Hepatocyte (in vitro differentiated cells): ENCODE measurements around the gene SMAP1. TPM values are rescaled to one million over a fixed set of nuclear protein-coding genes. Genes with fewer than 3 reads are reported as not detected.

ENCODE experiments used
- DNase-seq: peaks from one replicate; pipeline ENCODE4 v3.0.0-alpha.2; 2016; ENCODE audit warnings: low spot score
- H2AFZ ChIP-seq: fragments of 200-600 bp; sonication (generic); 2 replicates; pipeline ENCODE4 v1.6.0; 2016; ENCODE audit warnings: antibody characterized with exemption, mild to moderate bottlenecking
- H3K27ac ChIP-seq: fragments of 200-600 bp; sonication (generic); 2 replicates; pipeline ENCODE4 v1.5.1; 2016; ENCODE audit warnings: mild to moderate bottlenecking
- H3K27me3 ChIP-seq: fragments of 200-600 bp; sonication (generic); 2 replicates; pipeline ENCODE4 v1.6.1; 2016
- H3K36me3 ChIP-seq: fragments of 200-600 bp; sonication (generic); replicated peaks from 2 replicates; pipeline ENCODE4 v1.5.1; 2016; ENCODE audit warnings: low read depth; ENCODE audit not compliant: insufficient read depth
- H3K4me1 ChIP-seq: fragments of 200-600 bp; sonication (generic); 2 replicates; pipeline ENCODE4 v1.5.1; 2016; ENCODE audit warnings: mild to moderate bottlenecking, moderate library complexity; ENCODE audit not compliant: insufficient read depth
- H3K4me2 ChIP-seq: fragments of 200-600 bp; sonication (generic); 2 replicates; pipeline ENCODE4 v1.6.0; 2016
- H3K4me3 ChIP-seq: fragments of 200-600 bp; sonication (generic); 2 replicates; pipeline ENCODE4 v1.5.1; 2016; ENCODE audit warnings: mild to moderate bottlenecking
- H3K79me2 ChIP-seq: fragments of 200-600 bp; sonication (generic); 2 replicates; pipeline ENCODE4 v1.6.0; 2017; ENCODE audit warnings: mild to moderate bottlenecking
- H3K9me2 ChIP-seq: fragments of 200-600 bp; sonication (generic); replicated peaks from 2 replicates; pipeline ENCODE4 v1.6.0; 2017; ENCODE audit warnings: mild to moderate bottlenecking; ENCODE audit not compliant: insufficient read depth
- H3K9me3 ChIP-seq: fragments of 200-600 bp; sonication (generic); 2 replicates; pipeline ENCODE4 v1.5.1; 2016; ENCODE audit warnings: low read depth, mild to moderate bottlenecking
- H4K20me1 ChIP-seq: fragments of 200-600 bp; sonication (generic); 2 replicates; pipeline ENCODE4 v1.6.0; 2016; ENCODE audit warnings: mild to moderate bottlenecking; ENCODE audit not compliant: insufficient read depth, poor library complexity, severe bottlenecking
- EZH2 ChIP-seq: fragments of 200-600 bp; sonication (generic); IDR thresholded peaks from 2 replicates; pipeline ENCODE4 v1.6.1; 2016; ENCODE audit warnings: antibody characterized with exemption, mild to moderate bottlenecking, borderline replicate concordance
- EZH2phosphoT487 ChIP-seq: fragments of 200-600 bp; sonication (generic); IDR thresholded peaks from one replicate; pipeline ENCODE4 v1.6.1; 2018; ENCODE audit warnings: antibody characterized with exemption, mild to moderate bottlenecking, low read depth, moderate library complexity; ENCODE audit not compliant: unreplicated experiment, severe bottlenecking
- WGBS: methylation state at CpG from one replicate; pipeline ENCODE4 v1.1.6; 2016; ENCODE audit warnings: low lambda C conversion rate; ENCODE audit errors: missing lambda C conversion rate; 5-methylcytosine and 5-hydroxymethylcytosine counted together
- polyA plus RNA-seq: library from polyadenylated mRNA; unstranded; fragments of >200 nt; fragmentation: Nextera tagmentation; extraction: Ambion mirVana; gene quantifications from 2 replicates; pipeline ENCODE4 v1.2.1, GENCODE V29; 2016
- total RNA-seq: library from RNA; depleted of rRNA; stranded (reverse); fragments of >200 nt; gene quantifications from 2 replicates; pipeline ENCODE4 v1.2.3, GENCODE V29; 2014
- TF ChIP-seq, protein P1 (sequence below): fragments of 200-600 bp; sonication (generic); IDR thresholded peaks from 2 replicates; pipeline ENCODE4 v1.5.1; 2016; ENCODE audit warnings: antibody characterized with exemption, mild to moderate bottlenecking; ENCODE audit not compliant: poor library complexity

Gene SMAP1
- total and polyA plus RNA-seq, 2 experiments from 2014 or later, result 28.2 to 42.4 TPM

DNA sequence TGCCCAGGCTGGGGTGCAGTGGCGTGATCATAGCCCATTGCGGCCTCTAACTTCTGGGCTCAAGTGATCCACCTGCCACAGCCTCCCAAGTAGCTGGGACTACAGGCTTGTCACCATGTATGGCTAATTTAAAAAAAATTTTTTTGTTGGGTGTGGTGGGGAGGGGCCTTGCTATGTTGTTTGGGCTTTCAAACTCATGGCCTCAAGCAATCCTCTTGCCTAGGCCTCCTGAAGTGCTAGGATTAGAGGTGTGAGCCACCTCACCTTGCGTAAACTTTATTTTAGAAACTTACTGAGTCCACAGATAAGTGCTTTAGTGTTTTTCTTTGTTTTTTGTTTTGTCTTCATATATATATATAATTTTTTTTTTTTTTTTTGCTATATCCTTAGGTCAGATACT is 9.1 kb downstream of the SMAP1 start:
- H3K36me3 ChIP-seq, result no peaks in the 10 kb centered on the region
- peaks cover 98% of the 10 kb centered on the region for H3K79me2 ChIP-seq
- 98% methylated on average over 3 of the region's 3 CpGs for WGBS

DNA sequence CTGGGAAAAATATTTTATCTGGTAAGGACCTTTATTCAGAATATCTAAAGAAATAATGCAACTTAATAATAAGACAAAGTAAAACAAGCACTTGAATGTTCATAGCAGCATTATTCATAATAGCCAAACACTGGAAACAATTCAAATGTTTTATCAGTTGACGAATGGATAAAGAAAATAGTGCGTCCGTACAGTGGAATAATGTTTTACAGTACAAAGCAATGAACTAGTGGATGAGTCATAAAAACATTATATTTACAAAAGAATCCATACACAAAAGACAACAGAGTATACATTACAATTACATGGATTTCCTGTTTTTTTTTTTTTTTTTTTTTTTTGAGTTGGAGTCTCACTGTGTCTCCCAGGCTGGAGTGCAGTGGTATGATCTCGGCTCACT is 12.7 kb downstream of the SMAP1 start:
- peaks cover 92% of the 10 kb centered on the region for H3K79me2 ChIP-seq
- no peak overlapping the region for H3K4me3 ChIP-seq
- WGBS, result 91% methylated on average over 4 of the region's 4 CpGs

More for the DNA sequence above, 9.1 kb downstream of the SMAP1 start:
- DNase-seq, result no peak
- Histone ChIP-seq H3K27me3 (no peaks in the 10 kb centered on the region), H3K4me1 (peaks cover 6% of the 10 kb centered on the region), H4K20me1 (peaks cover 50% of the 10 kb centered on the region), H3K9me3 (no peaks in the 10 kb centered on the region), H2AFZ (no peak overlapping the region), H3K27ac (no peak overlapping the region), H3K4me3 (no peak overlapping the region), H3K9me2 (no peaks in the 10 kb centered on the region), H3K4me2 (no peak overlapping the region)
- TF ChIP-seq, protein P1, sequence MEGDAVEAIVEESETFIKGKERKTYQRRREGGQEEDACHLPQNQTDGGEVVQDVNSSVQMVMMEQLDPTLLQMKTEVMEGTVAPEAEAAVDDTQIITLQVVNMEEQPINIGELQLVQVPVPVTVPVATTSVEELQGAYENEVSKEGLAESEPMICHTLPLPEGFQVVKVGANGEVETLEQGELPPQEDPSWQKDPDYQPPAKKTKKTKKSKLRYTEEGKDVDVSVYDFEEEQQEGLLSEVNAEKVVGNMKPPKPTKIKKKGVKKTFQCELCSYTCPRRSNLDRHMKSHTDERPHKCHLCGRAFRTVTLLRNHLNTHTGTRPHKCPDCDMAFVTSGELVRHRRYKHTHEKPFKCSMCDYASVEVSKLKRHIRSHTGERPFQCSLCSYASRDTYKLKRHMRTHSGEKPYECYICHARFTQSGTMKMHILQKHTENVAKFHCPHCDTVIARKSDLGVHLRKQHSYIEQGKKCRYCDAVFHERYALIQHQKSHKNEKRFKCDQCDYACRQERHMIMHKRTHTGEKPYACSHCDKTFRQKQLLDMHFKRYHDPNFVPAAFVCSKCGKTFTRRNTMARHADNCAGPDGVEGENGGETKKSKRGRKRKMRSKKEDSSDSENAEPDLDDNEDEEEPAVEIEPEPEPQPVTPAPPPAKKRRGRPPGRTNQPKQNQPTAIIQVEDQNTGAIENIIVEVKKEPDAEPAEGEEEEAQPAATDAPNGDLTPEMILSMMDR, result no peak
- TF ChIP-seq EZH2 (no peak), EZH2phosphoT487 (no peak)

DNA sequence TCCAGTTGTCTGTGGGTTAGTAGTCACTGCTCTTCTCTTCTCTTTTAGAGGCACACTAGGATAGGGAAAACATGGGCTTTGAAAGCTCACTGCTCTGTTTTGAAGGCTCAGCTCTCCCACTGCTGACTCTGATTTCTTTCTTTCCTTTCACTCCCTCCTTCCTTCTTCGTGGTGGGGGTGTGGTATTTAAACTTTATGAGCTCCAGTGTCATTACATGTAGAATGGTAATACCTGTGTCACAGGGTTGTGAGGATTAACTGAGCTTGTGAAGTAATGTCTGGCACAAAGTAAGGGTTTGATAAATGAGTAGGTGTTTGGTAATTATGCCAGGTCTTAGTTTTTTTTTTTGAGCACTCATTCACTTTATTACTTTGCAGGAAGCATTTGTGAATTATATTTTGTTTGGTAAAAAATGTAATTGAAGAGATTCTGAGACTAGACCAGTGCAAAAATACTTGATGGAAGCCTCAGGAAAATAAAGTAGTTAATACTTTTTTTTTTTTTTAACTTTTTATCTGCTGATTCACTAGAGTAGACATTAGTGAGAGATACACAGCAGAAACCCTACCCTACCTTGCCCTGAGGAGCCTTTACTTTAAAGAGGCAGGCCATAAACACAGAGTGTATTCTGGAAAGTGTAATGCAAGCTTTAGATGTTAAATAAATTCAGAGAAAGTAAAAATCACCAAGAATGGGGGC is 17.3 kb downstream of the SMAP1 start:
- H3K9me2 ChIP-seq, result no peaks in the 10 kb centered on the region
- DNase-seq, result peak; percentile 26
- no peak for TF ChIP-seq EZH2phosphoT487
- no peak for TF ChIP-seq EZH2
- TF ChIP-seq, protein P1, result no peak
- H3K27me3 ChIP-seq, result no peaks in the 10 kb centered on the region
- H3K4me2 ChIP-seq, result peak overlapping the region; percentile 30
- H3K79me2 ChIP-seq, result peaks cover 90% of the 10 kb centered on the region
- H3K36me3 ChIP-seq, result no peaks in the 10 kb centered on the region
- WGBS, result 15% methylated on average over 1 of the region's 1 CpG
- H3K4me1 ChIP-seq, result peaks cover 26% of the 10 kb centered on the region
- no peak overlapping the region for H2AFZ ChIP-seq
- H3K9me3 ChIP-seq, result no peaks in the 10 kb centered on the region
- H4K20me1 ChIP-seq, result peaks cover 41% of the 10 kb centered on the region
- H3K27ac ChIP-seq, result peak overlapping the region; percentile 18
- no peak overlapping the region for H3K4me3 ChIP-seq

More for the DNA sequence above, 12.7 kb downstream of the SMAP1 start:
- Histone ChIP-seq H4K20me1 (peaks cover 27% of the 10 kb centered on the region), H2AFZ (no peak overlapping the region), H3K27me3 (no peaks in the 10 kb centered on the region), H3K4me1 (peaks cover 16% of the 10 kb centered on the region), H3K9me3 (no peaks in the 10 kb centered on the region), H3K36me3 (no peaks in the 10 kb centered on the region), H3K27ac (no peak overlapping the region), H3K9me2 (no peaks in the 10 kb centered on the region), H3K4me2 (no peak overlapping the region)
- no peak for DNase-seq
- TF ChIP-seq EZH2 (no peak), EZH2phosphoT487 (no peak)
- TF ChIP-seq, protein P1, result no peak
